H1 (cell line): ENCODE results near the gene ADM2. TPM values are rescaled to one million over a fixed set of nuclear protein-coding genes. Genes with fewer than 3 reads are reported as not detected.

Experiments used
- BRCA1 ChIP-seq: IDR thresholded peaks from 2 replicates; pipeline ENCODE4 v1.6.1; 2012; ENCODE audit warnings: low read depth, low read length, improper control_type of control experiment
- CEBPB ChIP-seq: IDR thresholded peaks from 2 replicates; pipeline ENCODE4 v1.6.1; 2012; ENCODE audit warnings: low read depth, low read length
- EP300 ChIP-seq, 2 experiments: IDR thresholded peaks; 1 replicate in 1 of 2; 2 replicates in 1 of 2; pipeline ENCODE4 v1.6.1; 2011 to 2012; ENCODE audit warnings: low read depth in 2 of 2, low read length in 2 of 2, mild to moderate bottlenecking in 2 of 2, borderline replicate concordance in 1 of 2, inconsistent platforms in 1 of 2, moderate library complexity in 1 of 2
- JUN ChIP-seq: IDR thresholded peaks from 2 replicates; pipeline ENCODE4 v1.6.1; 2011; ENCODE audit warnings: low read depth, mild to moderate bottlenecking, improper control_type of control experiment, low read length
- SP1 ChIP-seq: IDR thresholded peaks from 2 replicates; pipeline ENCODE4 v1.6.1; 2011; ENCODE audit warnings: low read depth, low read length
- polyA plus RNA-seq, 7 experiments: library from polyadenylated mRNA; depleted of rRNA in 3 of 7; stranded (reverse) in 5 of 7; unstranded in 2 of 7; fragments of >200 nt in 5 of 7; fragments of 200-250 nt in 2 of 7; gene quantifications; 1 replicate in 5 of 7; 2 replicates in 1 of 7; 4 replicates in 1 of 7; pipeline versions ENCODE4 v1.2.1 to v1.2.3, GENCODE V29; 2011 to 2013; ENCODE audit warnings: missing spikeins in 2 of 7, mixed read lengths in 2 of 7
- total RNA-seq: library from RNA; stranded (reverse); fragmentation: NEBNext Ultra II Directional; extraction: Animal tissue kit (Norgen Biotek cat#: 25700); gene quantifications from 2 replicates; pipeline ENCODE4 v1.2.1, GENCODE V29; 2021

ADM2 gene
- total and polyA plus RNA-seq, 2 of the 8 experiments (the other 6 are each of a cell fraction or from before 2014, with no cell fraction given): 3.3 to 7.5 TPM

- TF ChIP-seq EP300 (IDR thresholded peaks at IDR 0.05; ENCODE audit: borderline replicate concordance in 1 of 2, low read depth in 2 of 2, low read length in 2 of 2) (no peak), CEBPB (no peak), JUN (no peak), SP1 (no peak), BRCA1 (no peak)
Observed at GRCh38 chr22:50483977-50484853, 2.9 kb downstream of the ADM2 start (continued).
